K562 (cell line): Measurements from ENCODE around the gene LRRC8A. TPM values are rescaled to one million over a fixed set of nuclear protein-coding genes. Genes with fewer than 3 reads are reported as not detected.

Experiments used
- FUS ChIP-seq: fragments of 200-400 bp; formaldehyde crosslinking; optimal IDR thresholded peaks from 2 replicates; pipeline ENCODE3; 2017; ENCODE audit warnings: low read depth, low read length
- HEY1 ChIP-seq: fragments of 250-450 bp; sonication (Bioruptor Pico); IDR thresholded peaks from 2 replicates; pipeline ENCODE4 v1.5.0; 2020; ENCODE audit warnings: mild to moderate bottlenecking, moderate library complexity, borderline replicate concordance
- HINFP ChIP-seq: fragments of 450-650 bp; conservative IDR thresholded peaks from 2 replicates; pipeline ENCODE4 v1.6.1; 2016; ENCODE audit warnings: missing genetic modification characterization, low read depth, mild to moderate bottlenecking, control low read depth, missing compliant biosample characterization
- MEIS2 ChIP-seq: fragments of 450-650 bp; IDR thresholded peaks from 2 replicates; pipeline ENCODE4 v1.6.1; 2014; ENCODE audit warnings: mild to moderate bottlenecking; ENCODE audit not compliant: partially characterized antibody
- NRF1 ChIP-seq, 2 experiments: fragments of 450-650 bp; IDR thresholded peaks in 1 of 2; conservative IDR thresholded peaks in 1 of 2; 2 replicates each; pipeline ENCODE4 v1.6.1; 2014; ENCODE audit warnings: mild to moderate bottlenecking in 2 of 2
- NUFIP1 ChIP-seq: fragments of 450-650 bp; IDR thresholded peaks from 2 replicates; pipeline ENCODE4 v1.6.1; 2018; ENCODE audit not compliant: partially characterized antibody
- PHB ChIP-seq: fragments of 250-450 bp; sonication (Bioruptor Pico); IDR thresholded peaks from 2 replicates; pipeline ENCODE4 v1.5.0; 2021
- PHF8 ChIP-seq: fragments of 200-600 bp; sonication (generic); IDR thresholded peaks from 2 replicates; pipeline ENCODE4 v1.6.1; 2012; ENCODE audit warnings: mixed run types, mild to moderate bottlenecking, inconsistent platforms, low read length, moderate library complexity, borderline replicate concordance
- RFX5 ChIP-seq: IDR thresholded peaks from 2 replicates; pipeline ENCODE4 v1.6.1; 2011; ENCODE audit warnings: low read depth, mild to moderate bottlenecking, improper control_type of control experiment, low read length
- TSHZ1 ChIP-seq: fragments of 250-450 bp; sonication (Bioruptor Pico); IDR thresholded peaks from 2 replicates; pipeline ENCODE4 v1.4.0; 2020; ENCODE audit warnings: mild to moderate bottlenecking, moderate library complexity
- ZNF12 ChIP-seq: sonication (generic); formaldehyde crosslinking; IDR thresholded peaks from 2 replicates; pipeline ENCODE4 v1.4.0; 2020; ENCODE audit warnings: mild to moderate bottlenecking, missing genetic modification reagents
- polyA plus RNA-seq, 8 experiments: library from polyadenylated mRNA; depleted of rRNA in 4 of 8; stranded (reverse) in 5 of 8; unstranded in 3 of 8; fragments of >200 nt; fragmentation: Nextera tagmentation in 2 of 8; fragmentation: Illumina TruSeq in 1 of 8; extraction: Ambion mirVana in 2 of 8; extraction: Trizol in 1 of 8; gene quantifications; 2 replicates each; pipeline versions ENCODE4 v1.2.1 to v1.2.3, GENCODE V29; 2011 to 2014; ENCODE audit warnings: inconsistent platforms in 1 of 8, missing spikeins in 1 of 8
- total RNA-seq, 7 experiments: library from RNA; depleted of rRNA in 6 of 7; stranded (reverse); fragments of >200 nt in 6 of 7; fragmentation: Illumina TruSeq in 2 of 7; extraction: Trizol in 2 of 7; gene quantifications; 2 replicates each; pipeline versions ENCODE4 v1.2.1 to v1.2.3, GENCODE V29; 2011 to 2021; ENCODE audit warnings: low replicate concordance in 1 of 7
- TF ChIP-seq, protein P1 (sequence below): sonication (generic); formaldehyde crosslinking; IDR thresholded peaks from 2 replicates; pipeline ENCODE4 v1.8.1; 2023; ENCODE audit warnings: mild to moderate bottlenecking, missing genetic modification reagents
- TF ChIP-seq, protein P2 (sequence below): fragments of 450-650 bp; IDR thresholded peaks from 2 replicates; pipeline ENCODE4 v1.6.1; 2016; ENCODE audit warnings: low read depth

Gene LRRC8A
- total and polyA plus RNA-seq, 9 of the 15 experiments (the other 6 are each of a cell fraction or from before 2014, with no cell fraction given), result 2.9 to 24.7 (median 8.9) TPM

GRCh38 chr9:128881884-128882676 is at the start of gene LRRC8A, which contains the start of gene KYAT1 (continued):
- no peak for TF ChIP-seq HINFP
- no peak for TF ChIP-seq ZNF12
- TF ChIP-seq FUS, result no peak
- TF ChIP-seq PHB (CRISPR knock-in tag), result no peak
- TF ChIP-seq, protein P1, sequence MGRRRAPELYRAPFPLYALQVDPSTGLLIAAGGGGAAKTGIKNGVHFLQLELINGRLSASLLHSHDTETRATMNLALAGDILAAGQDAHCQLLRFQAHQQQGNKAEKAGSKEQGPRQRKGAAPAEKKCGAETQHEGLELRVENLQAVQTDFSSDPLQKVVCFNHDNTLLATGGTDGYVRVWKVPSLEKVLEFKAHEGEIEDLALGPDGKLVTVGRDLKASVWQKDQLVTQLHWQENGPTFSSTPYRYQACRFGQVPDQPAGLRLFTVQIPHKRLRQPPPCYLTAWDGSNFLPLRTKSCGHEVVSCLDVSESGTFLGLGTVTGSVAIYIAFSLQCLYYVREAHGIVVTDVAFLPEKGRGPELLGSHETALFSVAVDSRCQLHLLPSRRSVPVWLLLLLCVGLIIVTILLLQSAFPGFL, result no peak
- TF ChIP-seq MEIS2, result no peak
- TF ChIP-seq PHF8, result peak; percentile 85; the same call in 1 of the 2 replicates
- TF ChIP-seq RFX5, result no peak
- TF ChIP-seq NUFIP1, result no peak
- no peak for TF ChIP-seq HEY1 (CRISPR knock-in tag)
- peak; percentile 64 to 72 for TF ChIP-seq NRF1 (conservative IDR thresholded peaks at IDR 0.05 in 1 of 2, IDR thresholded peaks at IDR 0.05 in 1 of 2)
- TF ChIP-seq, protein P2, sequence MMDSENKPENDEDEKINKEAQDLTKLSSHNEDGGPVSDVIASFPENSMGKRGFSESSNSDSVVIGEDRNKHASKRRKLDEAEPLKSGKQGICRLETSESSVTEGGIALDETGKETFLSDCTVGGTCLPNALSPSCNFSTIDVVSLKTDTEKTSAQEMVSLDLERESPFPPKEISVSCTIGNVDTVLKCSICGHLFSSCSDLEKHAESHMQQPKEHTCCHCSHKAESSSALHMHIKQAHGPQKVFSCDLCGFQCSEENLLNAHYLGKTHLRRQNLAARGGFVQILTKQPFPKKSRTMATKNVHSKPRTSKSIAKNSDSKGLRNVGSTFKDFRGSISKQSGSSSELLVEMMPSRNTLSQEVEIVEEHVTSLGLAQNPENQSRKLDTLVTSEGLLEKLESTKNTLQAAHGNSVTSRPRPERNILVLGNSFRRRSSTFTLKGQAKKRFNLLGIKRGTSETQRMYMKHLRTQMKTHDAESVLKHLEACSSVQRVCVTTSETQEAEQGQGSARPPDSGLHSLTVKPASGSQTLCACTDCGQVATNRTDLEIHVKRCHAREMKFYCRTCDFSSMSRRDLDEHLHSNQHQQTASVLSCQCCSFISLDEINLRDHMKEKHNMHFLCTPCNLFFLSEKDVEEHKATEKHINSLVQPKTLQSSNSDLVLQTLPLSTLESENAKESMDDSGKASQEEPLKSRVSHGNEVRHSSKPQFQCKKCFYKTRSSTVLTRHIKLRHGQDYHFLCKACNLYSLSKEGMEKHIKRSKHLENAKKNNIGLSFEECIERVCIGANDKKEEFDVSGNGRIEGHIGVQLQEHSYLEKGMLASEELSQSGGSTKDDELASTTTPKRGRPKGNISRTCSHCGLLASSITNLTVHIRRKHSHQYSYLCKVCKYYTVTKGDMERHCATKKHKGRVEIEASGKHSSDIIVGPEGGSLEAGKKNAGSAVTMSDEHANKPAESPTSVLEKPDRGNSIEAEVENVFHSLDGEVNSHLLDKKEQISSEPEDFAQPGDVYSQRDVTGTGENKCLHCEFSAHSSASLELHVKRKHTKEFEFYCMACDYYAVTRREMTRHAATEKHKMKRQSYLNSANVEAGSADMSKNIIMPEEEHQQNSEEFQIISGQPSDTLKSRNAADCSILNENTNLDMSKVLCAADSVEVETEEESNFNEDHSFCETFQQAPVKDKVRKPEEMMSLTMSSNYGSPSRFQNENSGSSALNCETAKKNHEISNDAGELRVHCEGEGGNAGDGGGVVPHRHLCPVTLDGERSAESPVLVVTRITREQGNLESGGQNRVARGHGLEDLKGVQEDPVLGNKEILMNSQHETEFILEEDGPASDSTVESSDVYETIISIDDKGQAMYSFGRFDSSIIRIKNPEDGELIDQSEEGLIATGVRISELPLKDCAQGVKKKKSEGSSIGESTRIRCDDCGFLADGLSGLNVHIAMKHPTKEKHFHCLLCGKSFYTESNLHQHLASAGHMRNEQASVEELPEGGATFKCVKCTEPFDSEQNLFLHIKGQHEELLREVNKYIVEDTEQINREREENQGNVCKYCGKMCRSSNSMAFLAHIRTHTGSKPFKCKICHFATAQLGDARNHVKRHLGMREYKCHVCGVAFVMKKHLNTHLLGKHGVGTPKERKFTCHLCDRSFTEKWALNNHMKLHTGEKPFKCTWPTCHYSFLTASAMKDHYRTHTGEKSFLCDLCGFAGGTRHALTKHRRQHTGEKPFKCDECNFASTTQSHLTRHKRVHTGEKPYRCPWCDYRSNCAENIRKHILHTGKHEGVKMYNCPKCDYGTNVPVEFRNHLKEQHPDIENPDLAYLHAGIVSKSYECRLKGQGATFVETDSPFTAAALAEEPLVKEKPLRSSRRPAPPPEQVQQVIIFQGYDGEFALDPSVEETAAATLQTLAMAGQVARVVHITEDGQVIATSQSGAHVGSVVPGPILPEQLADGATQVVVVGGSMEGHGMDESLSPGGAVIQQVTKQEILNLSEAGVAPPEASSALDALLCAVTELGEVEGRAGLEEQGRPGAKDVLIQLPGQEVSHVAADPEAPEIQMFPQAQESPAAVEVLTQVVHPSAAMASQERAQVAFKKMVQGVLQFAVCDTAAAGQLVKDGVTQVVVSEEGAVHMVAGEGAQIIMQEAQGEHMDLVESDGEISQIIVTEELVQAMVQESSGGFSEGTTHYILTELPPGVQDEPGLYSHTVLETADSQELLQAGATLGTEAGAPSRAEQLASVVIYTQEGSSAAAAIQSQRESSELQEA, result no peak
- no peak for TF ChIP-seq TSHZ1 (CRISPR knock-in tag)
